ENCODE measurements around the gene ULK2. TPM values are rescaled to one million over a fixed set of nuclear protein-coding genes. Genes with fewer than 3 reads are reported as not detected.
A peak's percentile ranks its signal among the peaks of the same experiment; 100 is the strongest.

The ULK2 gene
- polyA plus RNA-seq, 1 of the 3 experiments (the other 2 are of a cell fraction), result 18.0 TPM

DNA sequence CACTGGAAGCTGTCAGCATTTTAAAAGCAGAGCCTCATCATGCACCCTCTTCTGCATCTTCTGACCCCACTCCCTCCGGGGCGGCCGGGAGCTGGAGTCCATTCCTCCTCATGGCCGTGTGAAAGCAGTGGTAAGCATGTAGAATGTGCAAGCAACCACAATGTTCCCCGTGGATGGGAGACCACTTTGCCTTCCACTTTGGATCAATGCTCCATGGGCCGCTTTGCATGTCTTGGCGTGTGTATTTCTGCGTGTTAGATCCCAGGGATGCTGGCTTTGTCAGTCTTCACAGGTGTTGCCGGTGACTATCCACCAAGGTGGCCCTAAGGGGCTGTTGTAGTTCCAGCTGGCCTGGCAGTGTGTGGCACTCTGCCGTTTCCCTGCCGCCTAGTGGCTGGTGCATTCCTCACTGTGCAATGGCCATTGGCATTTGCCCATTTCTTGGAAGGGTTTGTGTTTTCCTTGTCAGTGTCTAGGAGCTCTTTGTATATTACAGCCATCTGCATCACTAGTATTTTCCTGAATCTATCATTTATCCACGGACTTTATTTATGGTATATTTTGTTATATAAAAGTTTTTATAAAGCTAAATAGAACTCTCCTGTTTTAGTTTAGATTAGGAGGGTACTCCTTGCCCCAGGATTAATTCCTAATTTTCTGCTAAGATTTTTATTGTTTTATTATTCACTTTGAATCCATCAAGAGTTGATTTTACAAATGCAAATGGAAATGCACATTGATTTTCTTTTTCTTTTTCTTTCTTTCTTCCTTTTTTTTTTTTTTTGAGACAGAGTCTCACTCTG is 113.9 kb downstream of the ULK2 start:
- Histone ChIP-seq H3K79me2 (ENCODE audit: insufficient read depth) (no peaks in the 10 kb centered on the region), H3K36me3 (replicated peaks in 1 of 2; ENCODE audit: control insufficient read depth in 1 of 2, insufficient read depth in 2 of 2, low read length in 1 of 2) (no peaks in the 10 kb centered on the region), H3K27me3 (ENCODE audit: insufficient read depth) (no peaks in the 10 kb centered on the region), H3K4me1 (ENCODE audit: control insufficient read depth in 1 of 2, insufficient read depth in 2 of 2, low read depth in 1 of 2, low read length in 1 of 2) (peaks cover 10 to 18% of the 10 kb centered on the region in 2 experiments; a peak in 3 of 4 replicates), H3K9ac (peak overlapping the region; percentile 74; the same call in 1 of the 2 replicates), H4K20me1 (ENCODE audit: insufficient read depth) (no peaks in the 10 kb centered on the region), H3K9me3 (no peaks in the 10 kb centered on the region), H3F3A (replicated peaks; ENCODE audit: insufficient read depth) (peaks cover 16% of the 10 kb centered on the region), H2AFZ (ENCODE audit: low read depth) (peak overlapping the region; percentile 82; the same call in 1 of the 2 replicates), H3K4me2 (peak overlapping the region; percentile 25; the same call in 1 of the 2 replicates), H3K27ac (ENCODE audit: low read depth in 2 of 2, low read length in 1 of 2) (peak overlapping the region; percentile 79 to 97), H3K9me2 (no peaks in the 10 kb centered on the region), H3K4me3 (ENCODE audit: low read depth in 2 of 2, low read length in 1 of 2) (no peak overlapping the region)
- CTCF ChIA-PET, result interaction anchor here (0.9 to 4.7 kb wide), 12 partner anchors 9 to 391 kb away, joined by 3 to 48 read pairs (median 4); partner anchors contain the start of gene B9D1
- POLR2A ChIA-PET, result no interaction called here
- TF ChIP-seq POLR2AphosphoS5 (IDR thresholded peaks at IDR 0.05; ENCODE audit: low read depth, low read length) (no peak), RAD21 (IDR thresholded peaks at IDR 0.05; ENCODE audit: low read length) (peak; percentile 41; the same call in 1 of the 2 replicates), ELF1 (IDR thresholded peaks at IDR 0.05) (no peak), RCOR1 (IDR thresholded peaks at IDR 0.05; ENCODE audit: low read length) (no peak), TAF1 (IDR thresholded peaks at IDR 0.05; ENCODE audit: borderline replicate concordance, low read depth, low read length) (no peak), FOXJ3 (CRISPR knock-in tag; IDR thresholded peaks at IDR 0.05) (no peak), EP300 (IDR thresholded peaks at IDR 0.05; ENCODE audit: borderline replicate concordance in 1 of 2, low read depth in 1 of 2, low read length in 1 of 2) (no peak), USF2 (IDR thresholded peaks at IDR 0.05; ENCODE audit: borderline replicate concordance, low read depth, low read length) (no peak), FOSL2 (IDR thresholded peaks at IDR 0.05; ENCODE audit: borderline replicate concordance, low read depth) (no peak), SMC3 (IDR thresholded peaks at IDR 0.05; ENCODE audit: low read depth, low read length) (peak; percentile 42), PBX3 (IDR thresholded peaks at IDR 0.05) (no peak), GABPA (IDR thresholded peaks at IDR 0.05; ENCODE audit: low read depth) (no peak), TCF12 (IDR thresholded peaks at IDR 0.05) (peak; percentile 20; the same call in 1 of the 2 replicates), YY1 (IDR thresholded peaks at IDR 0.05; ENCODE audit: low read depth) (0 out of 2 replicates have a peak, but pooled peaks have one; percentile 14)
- TF ChIP-seq, protein P1, sequence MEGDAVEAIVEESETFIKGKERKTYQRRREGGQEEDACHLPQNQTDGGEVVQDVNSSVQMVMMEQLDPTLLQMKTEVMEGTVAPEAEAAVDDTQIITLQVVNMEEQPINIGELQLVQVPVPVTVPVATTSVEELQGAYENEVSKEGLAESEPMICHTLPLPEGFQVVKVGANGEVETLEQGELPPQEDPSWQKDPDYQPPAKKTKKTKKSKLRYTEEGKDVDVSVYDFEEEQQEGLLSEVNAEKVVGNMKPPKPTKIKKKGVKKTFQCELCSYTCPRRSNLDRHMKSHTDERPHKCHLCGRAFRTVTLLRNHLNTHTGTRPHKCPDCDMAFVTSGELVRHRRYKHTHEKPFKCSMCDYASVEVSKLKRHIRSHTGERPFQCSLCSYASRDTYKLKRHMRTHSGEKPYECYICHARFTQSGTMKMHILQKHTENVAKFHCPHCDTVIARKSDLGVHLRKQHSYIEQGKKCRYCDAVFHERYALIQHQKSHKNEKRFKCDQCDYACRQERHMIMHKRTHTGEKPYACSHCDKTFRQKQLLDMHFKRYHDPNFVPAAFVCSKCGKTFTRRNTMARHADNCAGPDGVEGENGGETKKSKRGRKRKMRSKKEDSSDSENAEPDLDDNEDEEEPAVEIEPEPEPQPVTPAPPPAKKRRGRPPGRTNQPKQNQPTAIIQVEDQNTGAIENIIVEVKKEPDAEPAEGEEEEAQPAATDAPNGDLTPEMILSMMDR (IDR thresholded peaks at IDR 0.05), result peak; percentile 64
- TF ChIP-seq, protein P2, sequence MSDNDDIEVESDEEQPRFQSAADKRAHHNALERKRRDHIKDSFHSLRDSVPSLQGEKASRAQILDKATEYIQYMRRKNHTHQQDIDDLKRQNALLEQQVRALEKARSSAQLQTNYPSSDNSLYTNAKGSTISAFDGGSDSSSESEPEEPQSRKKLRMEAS (IDR thresholded peaks at IDR 0.05; ENCODE audit: low read depth), result 0 out of 2 replicates have a peak, but pooled peaks have one; percentile 17
- TF ChIP-seq, protein P3, sequence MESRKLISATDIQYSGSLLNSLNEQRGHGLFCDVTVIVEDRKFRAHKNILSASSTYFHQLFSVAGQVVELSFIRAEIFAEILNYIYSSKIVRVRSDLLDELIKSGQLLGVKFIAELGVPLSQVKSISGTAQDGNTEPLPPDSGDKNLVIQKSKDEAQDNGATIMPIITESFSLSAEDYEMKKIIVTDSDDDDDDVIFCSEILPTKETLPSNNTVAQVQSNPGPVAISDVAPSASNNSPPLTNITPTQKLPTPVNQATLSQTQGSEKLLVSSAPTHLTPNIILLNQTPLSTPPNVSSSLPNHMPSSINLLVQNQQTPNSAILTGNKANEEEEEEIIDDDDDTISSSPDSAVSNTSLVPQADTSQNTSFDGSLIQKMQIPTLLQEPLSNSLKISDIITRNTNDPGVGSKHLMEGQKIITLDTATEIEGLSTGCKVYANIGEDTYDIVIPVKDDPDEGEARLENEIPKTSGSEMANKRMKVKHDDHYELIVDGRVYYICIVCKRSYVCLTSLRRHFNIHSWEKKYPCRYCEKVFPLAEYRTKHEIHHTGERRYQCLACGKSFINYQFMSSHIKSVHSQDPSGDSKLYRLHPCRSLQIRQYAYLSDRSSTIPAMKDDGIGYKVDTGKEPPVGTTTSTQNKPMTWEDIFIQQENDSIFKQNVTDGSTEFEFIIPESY (IDR thresholded peaks at IDR 0.05; ENCODE audit: borderline replicate concordance, low read depth), result no peak
- TF ChIP-seq, protein P4, sequence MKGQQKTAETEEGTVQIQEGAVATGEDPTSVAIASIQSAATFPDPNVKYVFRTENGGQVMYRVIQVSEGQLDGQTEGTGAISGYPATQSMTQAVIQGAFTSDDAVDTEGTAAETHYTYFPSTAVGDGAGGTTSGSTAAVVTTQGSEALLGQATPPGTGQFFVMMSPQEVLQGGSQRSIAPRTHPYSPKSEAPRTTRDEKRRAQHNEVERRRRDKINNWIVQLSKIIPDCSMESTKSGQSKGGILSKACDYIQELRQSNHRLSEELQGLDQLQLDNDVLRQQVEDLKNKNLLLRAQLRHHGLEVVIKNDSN (IDR thresholded peaks at IDR 0.05; ENCODE audit: borderline replicate concordance, low read depth), result no peak
- DNase-seq, result no peak
- 50% methylated on average over 12 of the region's 12 CpGs for WGBS (ENCODE audit: low lambda C conversion rate)

All from SK-N-SH (cell line).